Activated T-cell treated with anti-CD3 and anti-CD28 coated beads, Interleukin-2, amount 50 U/mL, for 48 hours (primary cell): ENCODE results near the gene GCNA.
"Not testable (repeated sequence)": the region's sequence is repeated elsewhere in the genome, so short reads cannot be mapped to it uniquely, and the experiment has no call there.

Source experiments
- DNase-seq, 2 experiments: peaks; one replicate each; pipeline ENCODE4 v3.0.0-alpha.2; 2020

The GCNA gene

DNA sequence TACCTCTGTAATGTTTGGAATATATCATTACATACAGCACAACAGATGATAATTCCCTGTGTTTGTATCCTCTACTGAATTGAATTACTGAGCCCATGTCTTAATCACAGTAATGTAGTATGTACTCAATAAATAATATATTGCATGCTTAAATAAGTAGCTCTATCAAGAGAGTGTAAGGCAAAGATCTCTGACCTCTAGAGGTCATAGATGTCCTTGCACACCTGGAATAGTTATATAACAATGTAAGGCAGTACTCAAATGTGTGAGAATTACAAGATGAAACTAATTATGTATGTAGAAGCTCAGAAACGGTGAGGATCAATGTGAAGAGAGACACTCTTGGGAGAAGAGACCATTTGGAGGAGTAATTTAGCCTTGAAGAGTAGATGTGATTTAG is 14.3 kb upstream of the GCNA start:
- DNase-seq, result no peak

DNA sequence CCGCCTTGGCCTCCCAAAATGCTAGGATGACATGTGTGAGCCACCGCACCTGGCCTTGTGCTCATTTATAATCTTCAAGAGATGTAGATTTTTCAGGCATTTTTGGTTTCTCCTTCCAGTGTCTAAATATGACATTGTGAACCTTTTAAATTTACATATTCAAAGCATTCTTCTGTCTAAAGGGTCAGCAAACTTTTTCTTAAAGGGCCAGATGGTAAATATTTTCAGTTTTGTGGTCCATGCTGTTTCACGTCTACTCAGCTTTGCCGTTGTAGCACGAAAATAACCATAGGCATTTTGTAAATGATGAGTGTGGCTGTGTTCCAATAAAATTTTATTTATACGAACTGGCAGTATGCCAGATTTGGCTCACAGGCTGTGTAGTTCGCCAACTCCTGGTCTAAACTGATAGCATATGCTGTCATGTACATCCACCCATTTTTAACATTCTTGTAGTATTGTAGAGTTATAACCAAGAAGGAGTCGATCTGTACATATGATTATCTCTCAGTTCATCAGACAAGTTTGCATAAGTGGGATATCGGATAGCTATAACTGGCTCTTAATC is 12.7 kb upstream of the GCNA start:
- no peak for DNase-seq

DNA sequence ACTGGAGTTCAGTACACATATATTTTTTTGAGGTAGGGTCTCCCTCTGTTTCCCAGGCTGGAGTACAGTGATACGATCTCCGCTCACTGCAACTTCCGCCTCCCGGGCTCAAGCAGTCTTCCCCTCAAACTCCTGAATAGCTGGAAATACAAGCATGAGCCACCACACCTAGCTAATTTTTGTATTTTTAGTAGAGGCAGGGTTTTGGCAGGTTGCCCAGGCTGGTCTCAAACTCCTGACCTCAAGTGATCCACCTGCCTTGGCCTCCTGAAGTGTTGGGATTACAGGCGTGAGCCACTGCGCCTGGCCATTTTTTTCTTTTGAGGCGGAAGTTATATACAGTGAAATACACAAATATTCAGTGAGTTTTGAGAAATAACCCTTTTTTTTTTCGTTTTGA is 6.8 kb upstream of the GCNA start:
- DNase-seq, result not testable (repeated sequence)

DNA sequence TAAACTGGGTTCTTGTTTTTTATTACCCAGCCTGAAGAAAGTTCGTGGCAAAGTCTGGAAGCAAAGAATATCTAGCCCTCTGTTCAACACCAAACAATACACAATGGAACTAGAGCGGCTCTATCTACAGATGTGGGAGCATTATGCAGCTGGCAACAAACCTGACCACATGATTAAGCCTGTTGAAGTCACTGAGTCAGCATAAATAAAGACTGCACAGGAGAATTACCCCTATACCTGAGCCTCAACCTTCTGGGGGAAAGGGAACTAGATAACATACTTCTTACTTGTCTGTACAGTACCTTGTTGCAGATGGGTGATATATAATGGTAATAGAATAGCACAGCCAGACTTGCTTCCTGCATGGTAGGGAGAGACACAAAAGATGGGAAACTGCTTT is 4.6 kb upstream of the GCNA start:
- no peak for DNase-seq

DNA sequence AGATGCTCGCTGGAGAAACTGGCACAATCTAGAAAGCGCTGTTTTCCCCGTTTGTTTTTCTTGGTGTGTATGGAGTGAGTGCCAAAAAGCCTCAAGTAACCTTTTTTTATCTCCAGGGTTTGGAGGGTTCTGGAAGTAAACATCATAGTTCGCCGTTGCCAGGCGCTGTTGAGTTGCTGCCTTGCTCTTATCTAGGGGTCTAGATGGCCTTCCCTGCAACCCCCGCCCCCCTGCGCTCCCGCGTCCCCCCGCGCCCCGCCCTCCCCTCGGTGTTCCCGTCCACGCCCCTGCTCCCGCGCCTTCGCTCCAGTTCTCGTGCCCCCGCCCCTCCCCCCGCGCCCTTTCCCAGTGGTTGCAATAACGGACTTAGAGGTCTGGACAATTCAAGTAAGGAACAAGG is 555 bp upstream of the GCNA start:
- no peak for DNase-seq

DNA sequence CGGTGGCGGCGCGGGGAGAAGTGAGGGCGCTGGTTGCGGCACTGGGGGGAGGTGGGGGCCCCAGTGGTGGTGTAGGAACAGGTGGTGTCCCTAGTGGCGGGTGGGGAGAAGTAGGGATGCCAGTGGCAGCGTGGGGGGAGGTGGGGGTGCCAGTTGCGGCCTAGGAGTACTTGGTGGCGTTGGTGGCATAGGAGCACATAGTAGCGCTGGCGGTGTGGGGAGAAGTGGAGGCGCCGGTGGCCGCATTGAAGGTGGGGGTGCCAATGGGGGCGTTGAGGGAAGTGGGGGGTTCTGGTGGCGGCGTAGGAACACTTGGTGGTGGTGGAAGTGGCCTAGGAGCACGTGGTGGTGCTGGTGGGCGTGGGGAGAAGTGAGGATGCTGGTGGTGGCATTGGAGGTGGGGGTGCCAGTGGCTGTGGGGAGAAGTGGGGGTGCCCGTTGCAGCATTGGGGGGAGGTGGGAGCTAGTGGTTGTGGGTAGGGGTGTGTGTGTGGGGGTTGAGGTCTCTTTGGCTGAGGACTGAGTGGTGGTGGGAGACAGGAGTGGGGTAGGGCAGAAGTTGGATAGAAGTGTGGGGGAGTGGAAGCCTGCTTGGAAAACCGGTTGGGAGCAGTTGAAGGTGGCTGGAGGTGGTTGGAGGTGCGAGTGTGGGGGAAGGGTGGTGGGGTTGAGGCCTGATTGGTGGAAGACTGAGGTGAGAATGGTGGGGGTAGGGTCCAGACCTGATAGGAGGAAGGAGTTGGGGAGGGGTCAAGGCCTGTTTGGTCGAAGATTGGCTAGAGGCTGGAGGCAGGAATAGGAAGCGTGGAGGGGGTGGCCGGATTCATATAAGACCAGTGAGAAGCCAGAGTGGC is 1.1 kb downstream of the GCNA start:
- DNase-seq, result no peak

DNA sequence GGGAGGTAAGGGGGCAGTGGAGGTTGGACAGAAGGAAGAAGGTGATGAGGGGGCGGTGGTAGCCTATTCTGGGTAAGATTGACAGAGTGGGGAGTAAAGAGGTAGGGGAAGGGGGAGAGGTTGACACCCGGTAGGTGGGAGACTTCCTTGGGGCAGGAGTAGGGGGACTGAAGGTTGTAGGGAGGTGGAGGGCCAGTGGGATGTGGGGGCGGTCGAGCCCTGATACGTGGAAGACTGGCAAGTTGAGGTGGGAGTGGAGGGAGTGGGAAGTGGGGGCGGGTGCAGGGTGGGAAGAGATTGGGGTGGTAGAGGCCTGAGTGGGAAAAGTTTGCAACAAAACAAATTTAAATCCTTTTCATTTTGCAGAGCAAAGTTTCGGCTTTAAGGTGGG is 1.7 kb downstream of the GCNA start:
- DNase-seq, result no peak

DNA sequence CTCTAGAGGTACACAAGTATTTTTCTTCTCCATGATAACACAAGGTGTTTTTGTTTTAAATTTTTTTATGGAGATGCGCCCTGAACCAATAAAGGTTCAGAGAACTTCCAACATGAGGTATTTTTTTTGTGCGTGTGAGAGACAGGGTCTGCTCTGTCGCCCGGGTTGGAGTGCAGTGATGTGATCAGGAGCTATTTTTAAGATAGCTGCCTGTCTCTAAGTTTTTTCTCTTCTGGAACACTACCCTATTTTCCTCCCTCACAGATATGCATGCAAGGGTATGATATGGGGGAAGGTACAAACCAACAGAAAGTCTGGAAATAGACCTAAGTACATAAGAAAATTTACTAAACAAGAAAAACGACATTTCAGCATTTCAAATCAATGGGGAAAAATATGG is 3.0 kb downstream of the GCNA start:
- no peak for DNase-seq

DNA sequence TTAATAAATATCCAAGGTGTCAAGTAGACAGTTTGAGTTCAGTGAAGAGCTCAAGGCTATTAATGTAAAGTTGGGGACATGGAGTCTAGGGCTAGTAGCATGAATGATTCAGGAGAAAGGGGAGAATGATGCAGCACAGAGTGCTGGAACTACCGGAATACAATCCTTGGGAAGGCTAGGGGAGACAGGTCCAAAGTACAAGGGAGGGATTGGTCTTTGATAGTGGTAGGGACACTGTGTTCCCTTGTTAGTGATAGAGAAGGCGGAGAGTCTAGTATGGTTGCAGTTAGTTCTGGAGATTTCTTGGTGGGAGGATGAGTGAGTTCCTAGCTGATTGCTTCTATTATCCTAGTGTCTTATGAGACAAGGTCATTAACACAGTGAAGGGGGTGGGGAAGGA is 8.7 kb downstream of the GCNA start:
- DNase-seq, result no peak

DNA sequence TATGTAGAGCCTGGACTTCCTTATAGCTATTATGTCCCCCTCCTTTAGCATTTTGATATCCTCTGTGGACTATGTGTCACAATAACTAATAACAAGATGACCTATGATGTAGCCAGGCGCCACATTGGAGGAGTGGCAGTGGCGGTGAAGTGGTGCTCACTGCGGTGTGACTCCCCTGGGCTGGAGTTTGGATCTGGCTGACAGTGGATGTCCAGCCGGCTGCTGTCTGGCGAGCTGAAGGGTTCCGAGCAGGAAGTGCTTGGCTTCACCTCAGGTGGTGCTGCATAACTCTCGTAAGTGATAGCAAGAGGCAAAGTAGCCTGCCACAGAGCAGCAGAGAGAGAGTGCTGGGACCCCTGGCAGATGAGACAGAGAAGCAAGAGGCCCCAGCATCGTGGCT is 15.0 kb downstream of the GCNA start:
- DNase-seq, result not testable (repeated sequence)

DNA sequence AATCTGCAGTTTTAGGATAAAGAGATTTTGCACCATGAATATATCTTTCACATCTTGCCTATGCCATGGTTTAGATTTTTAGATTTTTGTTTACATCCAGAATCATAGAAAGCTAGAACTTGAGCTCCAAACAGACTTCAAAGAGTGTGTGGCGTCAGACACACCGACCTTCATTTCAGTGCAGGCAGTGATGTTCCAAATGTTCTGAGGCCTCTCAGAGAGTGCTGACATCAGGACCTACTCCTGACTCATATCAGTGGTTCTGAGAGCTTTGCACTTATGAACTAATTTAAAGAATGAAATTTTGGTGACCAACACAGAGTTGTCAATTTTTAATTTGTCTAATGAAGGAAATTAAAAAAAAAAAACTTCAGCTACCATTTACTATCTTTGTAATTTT is 21.7 kb downstream of the GCNA start:
- DNase-seq, result no peak

DNA sequence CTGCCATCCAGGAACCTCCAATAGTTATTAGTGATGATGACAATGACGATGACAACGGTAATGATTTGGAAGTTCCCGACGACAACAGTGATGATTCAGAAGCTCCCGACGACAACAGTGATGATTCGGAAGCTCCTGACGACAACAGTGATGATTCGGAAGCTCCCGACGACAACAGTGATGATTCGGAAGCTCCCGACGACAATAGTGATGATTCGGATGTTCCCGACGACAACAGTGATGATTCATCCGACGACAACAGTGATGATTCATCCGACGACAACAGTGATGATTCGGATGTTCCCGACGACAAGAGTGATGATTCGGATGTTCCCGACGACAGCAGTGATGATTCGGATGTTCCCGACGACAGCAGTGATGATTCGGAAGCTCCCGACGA is 25.4 kb downstream of the GCNA start:
- peak in 1 of 2 experiments; percentile 26 for DNase-seq

DNA sequence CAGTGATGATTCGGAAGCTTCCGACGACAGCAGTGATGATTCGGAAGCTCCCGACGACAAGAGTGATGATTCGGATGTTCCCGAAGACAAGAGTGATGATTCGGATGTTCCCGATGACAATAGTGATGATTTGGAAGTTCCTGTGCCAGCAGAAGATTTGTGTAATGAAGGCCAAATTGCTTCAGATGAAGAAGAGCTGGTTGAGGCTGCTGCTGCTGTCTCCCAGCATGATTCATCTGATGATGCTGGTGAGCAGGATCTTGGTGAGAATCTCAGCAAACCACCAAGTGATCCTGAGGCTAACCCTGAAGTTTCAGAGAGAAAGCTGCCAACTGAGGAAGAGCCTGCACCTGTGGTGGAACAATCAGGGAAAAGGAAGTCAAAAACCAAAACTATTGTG is 25.9 kb downstream of the GCNA start:
- peak in 1 of 2 experiments; percentile 14 for DNase-seq

DNA sequence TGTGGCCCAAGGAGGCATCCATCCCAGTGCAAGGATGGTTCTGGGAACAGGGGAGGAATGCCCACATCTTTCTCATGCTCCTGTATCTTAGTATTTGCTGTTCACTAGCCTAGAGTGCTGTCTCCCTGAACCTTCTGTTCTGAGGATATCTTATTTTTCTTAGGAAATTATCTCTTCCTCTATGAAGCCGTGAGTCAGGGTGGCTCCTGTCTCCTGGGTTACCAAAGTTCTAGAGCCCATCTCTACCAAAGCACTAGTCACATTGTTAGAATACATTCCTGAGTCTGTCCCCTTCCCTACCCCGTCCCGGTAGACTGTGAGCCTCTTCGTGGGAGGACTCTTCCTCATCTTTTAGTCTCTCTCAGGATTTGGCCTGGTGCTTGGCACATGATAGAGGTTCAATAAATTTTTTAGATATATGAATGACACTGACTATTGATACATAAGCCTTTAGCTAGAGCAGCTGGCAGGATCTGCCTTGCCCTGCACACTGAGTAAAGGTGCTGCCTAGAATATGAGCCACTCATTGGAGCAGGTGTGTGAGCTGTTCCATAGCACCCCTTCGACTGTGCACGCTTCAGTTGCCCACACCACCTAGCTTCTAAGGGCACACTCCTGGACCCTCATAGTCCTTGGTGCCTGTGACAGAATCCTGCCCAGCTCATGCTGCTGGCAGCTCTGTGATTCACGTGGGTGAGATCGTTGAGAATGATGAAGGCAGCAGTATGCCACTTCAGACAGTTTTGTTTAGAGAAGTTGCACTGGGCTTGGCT is 26.7 kb downstream of the GCNA start:
- peak in 1 of 2 experiments; percentile 17 for DNase-seq

DNA sequence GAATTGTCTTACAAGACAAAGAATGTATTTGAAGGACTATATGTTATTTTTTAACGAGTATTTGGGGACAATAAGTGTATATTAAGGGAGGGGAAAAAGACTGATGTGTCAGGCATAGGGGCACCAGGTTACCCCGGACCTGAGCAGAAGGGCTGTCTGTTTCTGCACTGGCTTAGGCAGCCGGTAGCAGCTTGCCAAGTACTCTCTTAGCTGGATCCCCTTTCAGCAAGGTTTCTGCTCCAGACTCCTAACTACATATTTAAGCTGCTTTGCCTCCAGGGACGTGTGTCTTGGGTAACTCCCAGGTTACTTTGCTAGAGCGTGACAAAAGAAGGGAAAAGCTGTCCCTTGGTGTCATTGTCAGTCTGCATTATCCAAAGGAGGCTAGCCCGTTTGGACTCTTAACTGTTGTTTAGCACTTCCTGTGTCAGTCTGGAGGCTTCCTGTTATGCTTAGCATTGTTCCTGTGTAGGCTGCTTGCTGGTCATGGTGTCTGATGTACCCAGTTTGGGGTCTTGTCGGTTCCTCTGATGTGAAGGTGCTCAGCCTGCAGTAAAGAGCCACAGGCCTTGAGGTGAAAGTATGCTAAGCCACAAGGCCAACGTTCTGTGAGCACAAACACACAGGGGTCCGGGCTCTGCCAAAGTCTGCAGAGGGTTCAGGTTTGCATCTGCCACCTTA is 28.4 kb downstream of the GCNA start:
- DNase-seq, result peak in 1 of 2 experiments; percentile 33

DNA sequence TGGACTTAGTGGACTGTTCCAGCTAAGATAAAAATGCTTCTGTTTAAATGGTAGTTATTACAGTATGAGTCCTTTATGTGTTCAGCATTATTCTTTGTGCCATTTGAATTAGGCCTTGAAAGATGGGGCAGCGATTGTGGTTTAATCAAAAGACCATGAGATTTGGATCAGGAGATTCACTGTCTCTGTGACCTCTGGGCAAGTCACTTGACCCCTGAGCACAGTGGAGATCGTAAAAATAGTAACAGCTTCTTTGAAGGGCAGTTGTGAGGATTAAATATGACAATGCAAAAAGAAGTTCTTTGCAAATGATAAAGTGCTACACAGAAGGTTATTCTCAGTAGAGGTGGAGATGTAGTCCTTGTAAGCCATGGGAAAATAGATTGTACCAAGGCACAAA is 29.3 kb downstream of the GCNA start:
- DNase-seq, result no peak

DNA sequence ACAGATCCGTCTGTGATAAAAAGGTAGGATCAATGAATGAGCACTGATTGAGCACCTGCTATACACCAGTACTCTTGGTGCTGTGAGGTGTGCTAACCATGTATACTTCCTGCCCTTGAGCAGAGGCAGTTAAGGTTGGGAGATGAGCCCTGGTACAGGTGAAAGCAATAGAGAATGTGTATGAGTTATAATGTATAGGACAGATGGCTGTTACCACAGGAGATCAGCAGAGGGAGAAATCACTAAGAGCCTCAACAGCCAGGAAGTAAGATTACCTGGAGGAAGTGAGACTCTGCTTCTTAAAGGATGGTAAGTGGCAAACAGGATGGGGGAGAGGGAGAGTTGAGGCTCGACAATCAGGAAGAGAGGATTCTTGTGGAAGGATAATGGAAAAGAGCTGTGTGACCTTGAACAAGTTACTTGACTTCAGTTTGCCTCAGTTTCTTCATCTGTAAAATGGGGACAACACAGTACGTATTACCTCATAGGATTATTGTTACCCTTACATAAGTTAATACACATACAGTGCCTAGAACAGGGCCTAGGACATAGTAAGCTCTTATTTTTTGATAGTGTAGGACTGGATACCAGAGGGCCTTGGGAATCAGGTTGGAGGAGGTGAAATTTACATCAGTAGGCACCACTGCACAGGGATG is 31.0 kb downstream of the GCNA start:
- no peak for DNase-seq

DNA sequence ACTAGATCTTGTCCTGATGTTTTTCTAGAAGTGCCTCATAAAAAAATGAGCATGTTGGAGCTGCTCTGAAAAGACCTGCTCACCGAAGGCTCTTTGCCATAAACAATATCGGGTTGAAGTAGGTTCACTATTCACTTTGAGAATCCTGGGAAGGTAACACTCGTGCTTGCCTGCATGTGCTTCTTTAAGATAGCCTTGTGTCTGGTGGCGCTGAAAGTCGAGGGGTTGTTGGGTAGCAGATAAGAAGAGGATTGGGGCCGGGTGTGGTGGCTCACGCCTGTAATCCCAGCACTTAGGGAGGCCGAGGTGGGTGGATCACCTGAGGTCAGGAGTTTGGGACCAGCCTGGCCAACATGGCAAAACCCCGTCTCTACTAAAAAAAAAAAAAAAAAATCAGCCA is 33.5 kb downstream of the GCNA start:
- not testable (repeated sequence) for DNase-seq

DNA sequence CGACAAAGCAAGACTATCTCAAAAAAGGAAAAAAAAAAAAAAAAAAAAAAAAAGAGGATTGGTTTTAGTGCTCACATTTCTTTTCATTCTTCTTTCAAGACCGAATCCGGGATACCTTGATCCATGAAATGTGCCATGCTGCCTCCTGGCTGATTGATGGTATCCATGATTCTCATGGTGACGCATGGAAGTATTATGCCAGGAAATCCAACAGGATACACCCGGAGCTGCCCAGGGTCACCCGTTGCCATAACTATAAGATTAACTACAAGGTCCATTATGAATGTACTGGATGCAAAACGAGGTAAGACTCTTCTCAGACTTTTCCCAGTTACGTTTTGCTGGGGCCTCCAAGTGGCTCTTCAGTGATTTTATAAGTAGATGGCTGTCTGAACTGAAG is 34.0 kb downstream of the GCNA start:
- DNase-seq, result peak in 1 of 2 experiments; percentile 5

DNA sequence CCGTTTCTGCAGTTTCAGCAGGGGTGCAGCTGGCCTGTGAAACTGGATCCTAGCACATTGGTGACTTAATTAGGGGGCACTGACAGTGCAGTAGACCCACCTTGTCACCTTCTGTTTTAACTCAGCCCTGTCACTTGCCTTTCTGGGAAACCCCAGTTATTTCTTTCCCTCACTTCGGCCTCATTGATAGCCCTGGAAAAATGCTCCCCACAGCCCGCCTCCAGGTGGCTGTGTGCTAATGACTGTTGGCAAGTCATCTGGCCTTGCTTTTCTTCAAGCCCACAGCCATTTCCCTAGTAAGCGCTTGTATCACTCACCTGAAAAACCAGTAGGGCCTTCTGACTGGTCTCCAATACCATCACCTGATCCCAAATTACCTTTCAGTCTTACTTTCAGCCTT is 36.8 kb downstream of the GCNA start:
- DNase-seq, result peak in 1 of 2 experiments; percentile 21

DNA sequence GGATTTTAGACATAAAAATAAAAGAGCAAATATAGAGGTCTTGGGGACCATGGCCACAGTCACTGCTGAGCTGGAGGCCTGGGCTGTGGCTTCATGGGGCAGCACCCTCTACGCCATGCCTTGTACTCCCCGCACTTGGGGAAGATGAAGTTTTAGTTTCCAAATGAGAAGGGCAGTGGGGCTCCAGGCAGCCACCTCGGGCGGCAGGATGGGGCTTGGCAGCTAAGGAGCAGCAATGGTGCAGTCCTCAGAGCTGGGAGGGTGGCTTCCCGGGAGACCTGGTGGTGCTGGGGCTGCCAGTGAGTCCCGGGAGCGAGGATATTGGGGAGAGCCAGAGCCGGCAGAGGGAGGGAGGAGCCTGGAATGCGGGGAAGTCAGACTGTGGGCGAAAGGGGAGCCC is 37.7 kb downstream of the GCNA start:
- peak; percentile 54 to 58 for DNase-seq

DNA sequence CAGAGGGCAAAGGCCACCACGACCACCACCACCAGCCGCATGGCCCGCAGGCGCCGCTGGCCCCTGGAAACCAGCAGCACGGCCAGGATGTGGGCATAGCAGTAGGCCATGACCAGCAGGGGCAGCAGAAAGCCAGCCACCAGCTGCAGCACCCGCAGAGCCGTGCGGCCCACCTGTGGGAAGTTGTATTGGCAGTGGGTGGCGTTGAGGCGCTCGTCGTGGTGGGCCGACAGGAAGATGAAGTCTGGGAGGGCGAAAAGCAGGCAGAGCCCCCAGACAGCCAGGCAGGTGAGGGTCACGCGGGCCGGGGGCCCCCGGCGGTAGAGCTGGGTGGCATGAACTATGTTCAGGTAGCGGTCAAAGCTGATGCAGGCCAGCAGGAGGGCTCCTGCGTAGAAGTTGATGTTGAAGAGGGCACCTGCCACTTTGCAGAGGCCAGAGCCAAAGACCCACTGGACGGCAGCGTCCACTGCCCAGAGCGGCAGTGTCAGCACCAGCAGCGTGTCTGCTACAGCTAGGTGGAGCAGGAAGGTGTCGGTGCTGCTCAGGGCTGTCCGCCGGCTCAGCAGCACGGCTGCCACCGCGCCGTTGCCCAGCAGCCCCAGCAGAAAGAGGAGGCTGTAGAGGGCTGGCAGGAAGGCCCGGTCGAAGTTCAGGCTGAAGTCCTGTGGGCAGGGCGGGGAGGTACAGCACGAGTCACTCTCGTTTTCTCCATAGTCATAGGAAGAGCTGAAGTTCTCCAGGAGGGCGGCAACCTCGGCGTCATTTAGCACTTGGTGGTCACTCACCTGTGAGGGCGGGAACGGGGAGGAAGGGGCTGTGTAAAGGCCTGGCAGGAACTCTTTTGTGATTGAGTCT is 38.7 kb downstream of the GCNA start:
- DNase-seq, result peak; percentile 56 to 64
